NCI-H146 (cell line): Measurements from ENCODE around the gene NRBF2.
"Not testable (repeated sequence)": the region's sequence is repeated elsewhere in the genome, so short reads cannot be mapped to it uniquely, and the experiment has no call there.

ENCODE experiments used
- DNase-seq: peaks from one replicate; lab custom pipeline; 2025; lab: John Stamatoyannopoulos, UW

The NRBF2 gene

GRCh38 chr10:63133056-63133820, at the start of gene NRBF2:
TSS of gene NRBF2 (plus strand) at chr10:63133328. CDS start at chr10:63133471, 143 bp downstream.
- peak; percentile 98 for DNase-seq

DNA sequence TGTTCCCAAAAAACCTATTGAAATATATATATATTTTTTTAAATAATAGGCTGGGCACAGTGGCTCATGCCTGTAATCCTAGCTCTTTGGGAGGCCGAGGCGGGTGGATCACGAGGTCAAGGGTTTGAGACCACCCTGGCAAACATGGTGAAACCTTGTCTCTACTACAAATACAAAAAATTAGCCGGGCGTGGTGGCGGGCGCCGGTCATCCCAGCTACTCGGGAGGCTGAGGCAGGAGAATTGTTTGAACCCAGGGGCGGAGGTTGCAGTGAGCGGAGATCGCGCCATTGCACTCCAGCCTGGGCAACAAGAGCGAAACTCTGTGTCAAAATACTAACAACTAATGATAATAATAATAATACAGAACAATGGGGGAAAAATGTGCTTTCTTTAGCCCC, 49.7 kb upstream of the NRBF2 start:
- DNase-seq = not testable (repeated sequence)

DNA sequence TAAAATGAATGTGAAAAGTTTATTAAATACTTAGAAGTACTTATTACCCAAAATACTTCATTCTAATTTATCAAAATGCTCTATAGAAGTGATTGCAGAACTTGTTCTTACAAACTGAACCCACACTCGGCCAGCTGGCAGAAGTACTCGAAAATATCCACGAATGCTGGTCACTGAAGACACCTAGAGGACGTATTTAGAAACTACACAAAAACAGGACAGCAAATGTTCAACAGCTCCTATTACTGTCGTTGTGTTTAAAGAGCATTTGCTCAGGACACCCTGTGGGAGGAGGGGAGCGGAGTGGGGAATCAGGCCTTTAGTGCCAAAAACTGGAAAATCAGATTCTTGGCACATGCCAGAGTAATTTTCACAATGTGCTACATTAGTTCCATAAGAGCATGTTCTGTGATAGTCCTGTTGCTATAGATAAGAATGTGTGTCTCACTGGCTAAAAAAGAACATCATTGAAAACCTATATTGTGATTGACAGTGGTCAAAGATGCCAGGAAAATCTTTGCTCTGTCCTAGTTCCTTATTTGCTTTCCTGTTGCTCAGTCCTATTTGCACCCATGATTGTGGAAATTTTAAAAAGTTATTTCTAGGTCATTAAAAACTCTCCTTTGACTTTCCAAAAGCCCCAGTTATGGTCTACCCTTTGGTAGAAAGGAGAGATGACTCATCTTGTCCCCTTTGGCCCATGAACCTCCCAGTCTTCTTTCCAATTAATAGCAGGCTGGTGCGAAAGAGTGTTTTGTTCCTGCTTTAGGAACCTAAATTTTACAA, 49.0 kb upstream of the NRBF2 start:
- DNase-seq = peak; percentile 36

- DNase-seq = no peak
These were observed 48.3 kb upstream of the NRBF2 start for GRCh38 chr10:63084690-63085382.

GRCh38 chr10:63093227-63093626, 39.9 kb upstream of the NRBF2 start:
- no peak for DNase-seq

GRCh38 chr10:63094405-63094804, 38.7 kb upstream of the NRBF2 start:
- DNase-seq = no peak

DNA sequence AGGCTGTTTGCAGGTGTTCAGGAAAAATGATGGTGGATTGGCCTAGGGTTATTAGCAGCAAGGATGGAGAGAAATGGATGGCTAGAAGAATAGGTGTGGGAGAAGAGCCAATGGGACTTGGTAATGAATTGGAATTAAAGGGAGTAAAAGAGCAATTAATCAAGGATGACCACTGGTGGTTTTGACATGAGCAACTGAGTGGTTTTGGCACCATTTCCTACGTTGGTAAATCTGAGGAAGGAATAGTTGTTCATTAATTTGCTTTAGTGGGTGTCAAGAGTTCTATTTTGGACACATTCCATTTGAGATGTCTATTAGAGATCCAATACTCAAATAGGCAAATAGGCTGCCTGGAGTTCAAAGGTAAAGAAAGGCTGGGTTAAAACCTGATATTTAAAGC, 38.2 kb upstream of the NRBF2 start:
- DNase-seq = no peak

GRCh38 chr10:63099734-63100133, 33.4 kb upstream of the NRBF2 start:
- DNase-seq = no peak

DNA sequence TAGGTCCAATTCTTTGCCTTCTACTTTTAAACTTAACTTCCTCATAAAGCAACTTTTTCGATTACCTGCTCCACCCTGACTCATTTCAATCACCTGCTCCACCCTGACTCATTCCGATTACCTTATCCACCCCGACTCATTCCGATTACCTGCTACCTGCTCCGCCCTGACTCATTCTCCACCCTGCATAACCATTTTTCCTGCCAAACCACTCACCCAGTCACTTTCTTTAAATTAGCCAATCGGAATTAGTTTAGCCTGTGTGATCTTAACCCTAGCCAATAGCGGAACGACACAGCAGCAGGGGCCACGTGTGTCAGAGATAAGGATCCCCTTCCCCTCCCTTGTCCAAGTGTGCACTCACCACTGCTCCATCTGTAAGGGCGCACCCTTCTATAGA, 32.0 kb upstream of the NRBF2 start:
- DNase-seq = not testable (repeated sequence)

DNA sequence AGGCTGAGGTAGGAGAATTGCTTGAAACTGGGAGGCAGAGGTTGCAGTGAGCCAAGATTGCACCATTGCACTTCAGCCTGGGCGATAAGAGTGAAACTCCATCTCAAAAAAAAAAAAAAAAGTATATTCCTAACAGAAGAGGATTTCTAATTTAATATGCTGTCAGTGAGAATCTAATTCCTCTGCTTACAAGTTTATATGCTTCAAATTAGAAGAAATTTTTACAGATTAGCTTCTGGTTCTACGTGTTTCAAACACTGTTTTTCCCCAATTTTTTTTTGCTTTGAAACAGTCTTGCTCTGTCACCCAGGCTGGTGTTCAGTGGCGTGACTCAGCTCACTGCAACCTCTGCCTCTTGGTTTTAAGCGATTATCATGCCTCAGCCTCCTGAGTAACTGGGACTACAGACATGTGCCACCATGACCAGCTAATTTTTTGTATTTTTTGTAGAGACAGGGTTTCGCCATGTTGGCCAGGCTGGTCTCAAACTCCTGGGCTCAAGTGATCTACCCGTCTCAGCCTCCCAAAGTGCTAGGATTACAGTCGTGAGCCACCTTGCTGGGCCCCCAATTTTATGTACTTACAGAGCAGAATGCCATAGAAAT, 30.7 kb upstream of the NRBF2 start:
- not testable (repeated sequence) for DNase-seq

GRCh38 chr10:63103178-63103577, 29.9 kb upstream of the NRBF2 start:
- DNase-seq = not testable (repeated sequence)

DNA sequence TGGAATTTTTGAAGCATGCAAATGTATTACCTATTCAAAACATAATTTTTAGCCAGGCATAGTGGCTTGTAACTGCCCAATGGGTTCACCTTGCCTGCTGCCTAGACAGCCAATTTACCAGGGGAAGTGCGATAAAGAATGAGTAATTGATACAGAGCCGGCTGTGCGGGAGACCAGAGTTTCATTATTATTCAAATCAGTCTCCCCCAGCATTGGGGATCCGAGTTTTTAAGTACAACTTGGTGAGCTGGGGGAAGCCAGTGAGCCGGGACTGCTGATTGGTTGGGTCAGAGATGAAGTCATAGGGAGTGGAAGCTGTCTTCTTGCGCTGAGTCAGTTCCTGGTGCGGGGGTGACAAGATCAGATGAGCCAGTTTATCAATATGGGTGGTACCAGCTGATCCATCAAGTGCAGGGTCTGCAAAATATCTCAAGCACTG, 29.1 kb upstream of the NRBF2 start:
- no peak for DNase-seq

DNA sequence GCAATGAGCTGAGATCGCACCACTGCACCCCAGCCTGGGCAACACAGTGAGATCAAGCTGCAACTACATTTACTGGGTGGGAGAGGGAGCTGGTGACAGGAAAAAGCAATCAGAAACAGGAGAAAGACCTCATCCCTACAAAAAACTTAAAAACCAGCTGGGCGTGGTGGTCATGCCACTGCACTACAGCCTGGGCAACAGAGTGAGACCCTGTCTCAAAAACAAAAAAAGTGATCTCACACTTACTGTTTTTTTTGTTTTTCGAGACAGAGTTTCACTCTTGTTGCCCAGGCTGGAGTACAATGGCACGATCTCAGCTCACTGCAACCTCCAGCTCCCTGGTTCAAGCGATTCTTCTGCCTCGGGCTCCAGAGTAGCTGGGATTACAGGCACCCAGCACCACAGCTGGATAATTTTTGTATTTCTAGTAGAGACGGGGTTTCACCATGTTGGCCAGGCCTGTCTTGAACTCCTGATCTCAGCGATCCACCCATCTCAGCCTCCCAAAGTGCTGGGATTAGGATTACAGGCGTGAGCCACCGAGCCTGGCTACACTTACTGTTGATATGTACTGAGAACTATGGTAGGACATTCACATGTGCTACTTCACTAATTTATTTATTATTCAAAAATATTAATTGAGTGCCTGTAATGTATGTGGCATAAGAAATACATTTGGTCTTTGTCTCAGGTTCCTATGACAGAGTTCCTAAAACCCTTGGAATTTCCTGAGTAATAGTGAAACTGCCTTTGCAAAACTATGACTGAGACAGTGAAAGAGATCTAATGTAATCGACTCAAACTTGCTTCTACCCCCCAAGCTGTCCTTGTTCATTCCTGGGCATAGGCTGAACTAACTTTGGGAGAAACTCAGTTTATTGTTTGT, 27.7 kb upstream of the NRBF2 start:
- no peak for DNase-seq

DNA sequence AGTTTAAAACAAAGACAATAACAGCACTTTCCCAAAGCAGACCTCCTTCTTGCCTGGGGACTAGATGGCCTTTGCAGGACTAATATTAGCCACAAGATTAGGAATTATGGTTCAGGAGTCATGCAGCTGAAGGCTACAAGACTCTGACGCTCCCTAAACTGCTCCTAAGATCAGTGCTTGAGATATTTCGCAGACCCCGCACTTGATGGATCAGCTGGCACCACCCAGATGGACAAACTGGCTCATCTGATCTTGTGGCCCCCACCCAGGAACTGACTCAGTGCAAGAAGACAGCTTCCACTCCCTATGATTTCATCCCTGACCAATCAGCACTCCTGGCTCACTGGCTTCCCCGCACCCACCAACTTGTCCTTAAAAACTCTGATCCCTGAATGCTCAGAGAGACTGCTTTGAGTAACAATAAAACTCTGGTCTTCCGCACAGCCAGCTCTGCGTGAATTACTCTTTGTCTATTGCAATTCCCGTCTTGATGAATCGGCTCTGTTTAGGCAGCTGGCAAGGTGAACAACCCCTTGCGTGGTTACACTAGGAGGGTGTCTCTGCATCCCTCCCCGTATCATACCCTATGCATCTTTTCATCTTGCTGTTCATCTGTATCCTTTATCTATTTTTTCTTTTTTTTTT, 26.9 kb upstream of the NRBF2 start:
- no peak for DNase-seq

GRCh38 chr10:63107943-63108437, 25.1 kb upstream of the NRBF2 start:
- no peak for DNase-seq

DNA sequence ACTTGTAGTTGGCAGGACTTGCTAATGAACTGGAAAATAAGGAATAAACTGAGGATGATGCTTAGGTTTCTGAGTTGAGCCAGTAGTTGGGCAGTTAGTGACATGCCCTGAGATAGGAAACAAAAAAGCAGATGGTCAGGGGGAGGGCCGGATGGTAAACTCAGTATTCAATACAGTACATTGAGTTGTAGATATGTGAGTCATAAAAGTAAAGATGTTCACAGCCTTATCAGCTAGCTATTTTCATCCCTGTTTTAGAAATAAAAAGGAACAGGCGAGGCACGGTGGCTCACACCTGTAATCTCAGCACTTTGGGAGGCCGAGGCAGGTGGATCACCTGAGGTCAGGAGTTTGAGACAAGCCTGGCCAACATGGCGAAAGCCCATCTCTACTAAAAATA, 22.2 kb upstream of the NRBF2 start:
- DNase-seq = no peak

- DNase-seq = no peak
These were observed 18.9 kb upstream of the NRBF2 start for GRCh38 chr10:63114031-63114814.

- no peak for DNase-seq
These were observed 17.3 kb upstream of the NRBF2 start for GRCh38 chr10:63115732-63116383.

- DNase-seq = no peak
These were observed 16.6 kb upstream of the NRBF2 start for GRCh38 chr10:63116452-63117072.
